ENCODE measurements around the gene PMVK. TPM values are rescaled to one million over a fixed set of nuclear protein-coding genes. Genes with fewer than 3 reads are reported as not detected.
A peak's percentile ranks its signal among the peaks of the same experiment; 100 is the strongest.

Gene PMVK
- total and polyA plus RNA-seq, 2 of the 8 experiments (the other 6 are each of a cell fraction or from before 2014, with no cell fraction given), result 23.8 to 26.5 TPM

GRCh38 chr1:154943649-154944400 lies 7.3 kb upstream of the PMVK start (continued):
- peak; percentile 84 to 88 (median 87) for TF ChIP-seq CTCF (IDR thresholded peaks at IDR 0.05; ENCODE audit: control extremely low read depth in 1 of 3, insufficient read depth in 1 of 3, low read depth in 1 of 3, low read length in 3 of 3)

Data from H1 (cell line).